Prostate gland (tissue), 2 donors: Measurements from ENCODE around the gene TPH1.

Experiments used
- POLR2A ChIP-seq: fragments of 450-650 bp; IDR thresholded peaks from one replicate; pipeline ENCODE4 v1.6.1; 2016; ENCODE audit warnings: antibody characterized with exemption, mild to moderate bottlenecking
- TF ChIP-seq, protein P1 (sequence below), 4 experiments: fragments of 200-600 bp in 2 of 4; fragments of 450-650 bp in 2 of 4; sonication (generic) in 2 of 4; IDR thresholded peaks; 1 replicate in 3 of 4; 2 replicates in 1 of 4; pipeline ENCODE4 v1.5.1; 2016 to 2019; ENCODE audit warnings: antibody characterized with exemption in 4 of 4, mild to moderate bottlenecking in 2 of 4, moderate library complexity in 2 of 4

DNA sequence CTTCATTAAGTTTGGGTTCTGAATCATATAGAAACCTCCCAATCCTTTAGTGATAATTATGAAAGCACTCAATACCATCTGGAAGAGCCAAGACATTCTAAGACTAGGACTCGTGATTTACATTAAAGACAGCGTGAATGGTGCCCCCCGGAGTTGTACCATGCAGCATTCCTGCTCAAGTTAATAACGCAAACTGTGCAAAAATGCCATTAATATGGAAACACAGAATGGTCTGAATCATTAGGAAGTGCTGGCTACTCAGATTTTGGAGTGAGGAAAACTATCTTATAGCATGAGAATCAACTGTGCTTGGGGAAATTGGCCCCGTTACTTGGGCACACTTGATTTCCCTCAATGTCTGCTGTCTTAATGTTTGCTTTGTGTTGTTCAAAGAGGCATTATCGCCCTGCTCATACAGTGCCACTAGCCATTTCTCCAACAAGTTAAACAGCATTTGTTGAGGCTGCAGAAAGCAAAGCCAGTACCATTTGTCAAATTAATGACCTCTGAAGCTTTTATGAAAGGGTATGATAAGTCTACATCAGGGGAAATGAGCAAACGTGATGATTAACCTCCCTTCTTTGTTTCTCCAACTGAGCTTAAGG, 18.5 kb upstream of the TPH1 start:
- TF ChIP-seq, protein P1, sequence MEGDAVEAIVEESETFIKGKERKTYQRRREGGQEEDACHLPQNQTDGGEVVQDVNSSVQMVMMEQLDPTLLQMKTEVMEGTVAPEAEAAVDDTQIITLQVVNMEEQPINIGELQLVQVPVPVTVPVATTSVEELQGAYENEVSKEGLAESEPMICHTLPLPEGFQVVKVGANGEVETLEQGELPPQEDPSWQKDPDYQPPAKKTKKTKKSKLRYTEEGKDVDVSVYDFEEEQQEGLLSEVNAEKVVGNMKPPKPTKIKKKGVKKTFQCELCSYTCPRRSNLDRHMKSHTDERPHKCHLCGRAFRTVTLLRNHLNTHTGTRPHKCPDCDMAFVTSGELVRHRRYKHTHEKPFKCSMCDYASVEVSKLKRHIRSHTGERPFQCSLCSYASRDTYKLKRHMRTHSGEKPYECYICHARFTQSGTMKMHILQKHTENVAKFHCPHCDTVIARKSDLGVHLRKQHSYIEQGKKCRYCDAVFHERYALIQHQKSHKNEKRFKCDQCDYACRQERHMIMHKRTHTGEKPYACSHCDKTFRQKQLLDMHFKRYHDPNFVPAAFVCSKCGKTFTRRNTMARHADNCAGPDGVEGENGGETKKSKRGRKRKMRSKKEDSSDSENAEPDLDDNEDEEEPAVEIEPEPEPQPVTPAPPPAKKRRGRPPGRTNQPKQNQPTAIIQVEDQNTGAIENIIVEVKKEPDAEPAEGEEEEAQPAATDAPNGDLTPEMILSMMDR (IDR thresholded peaks at IDR 0.05) = no peak
- TF ChIP-seq POLR2A = no peak
